HepG2 (cell line): ENCODE data around the gene SLC9A8. TPM values are rescaled to one million over a fixed set of nuclear protein-coding genes. Genes with fewer than 3 reads are reported as not detected.
A peak's percentile ranks its signal among the peaks of the same experiment; 100 is the strongest.

Experiments used
- E2F5 ChIP-seq: sonication (generic); formaldehyde crosslinking; conservative IDR thresholded peaks from 2 replicates; pipeline ENCODE4 v1.4.0; 2020; ENCODE audit warnings: missing genetic modification reagents
- NCOA1 ChIP-seq: sonication (generic); formaldehyde crosslinking; IDR thresholded peaks from 2 replicates; pipeline ENCODE4 v1.9.0; 2021; ENCODE audit warnings: missing genetic modification reagents
- PITX1 ChIP-seq: sonication (generic); formaldehyde crosslinking; IDR thresholded peaks from 2 replicates; pipeline ENCODE4 v1.5.1; 2020; ENCODE audit warnings: mild to moderate bottlenecking, missing genetic modification reagents
- ZNF337 ChIP-seq: sonication (generic); formaldehyde crosslinking; IDR thresholded peaks from 2 replicates; pipeline ENCODE4 v1.5.1; 2020; ENCODE audit warnings: missing genetic modification reagents, low read depth, mild to moderate bottlenecking, borderline replicate concordance
- ZNF33B ChIP-seq: sonication (generic); formaldehyde crosslinking; IDR thresholded peaks from 2 replicates; pipeline ENCODE4 v1.5.1; 2020; ENCODE audit warnings: mild to moderate bottlenecking, missing genetic modification reagents
- ZNF720 ChIP-seq: sonication (generic); formaldehyde crosslinking; IDR thresholded peaks from 2 replicates; pipeline ENCODE4 v1.4.0; 2020; ENCODE audit warnings: missing genetic modification reagents
- ZNF773 ChIP-seq: sonication (generic); formaldehyde crosslinking; IDR thresholded peaks from 2 replicates; pipeline ENCODE4 v1.4.0; 2020; ENCODE audit warnings: missing genetic modification reagents, borderline replicate concordance
- polyA plus RNA-seq, 8 experiments: library from polyadenylated mRNA; depleted of rRNA in 3 of 8; stranded (reverse) in 7 of 8; unstranded in 1 of 8; fragments of >200 nt; fragmentation: Illumina TruSeq in 4 of 8; extraction: Trizol in 4 of 8; gene quantifications; 2 replicates each; pipeline versions ENCODE4 v1.2.1 to v1.2.3, GENCODE V29; 2011 to 2016; ENCODE audit warnings: low read depth in 4 of 8, missing spikeins in 1 of 8, mixed read lengths in 1 of 8; ENCODE audit not compliant: insufficient read depth in 1 of 8
- total RNA-seq, 5 experiments: library from RNA; depleted of rRNA; stranded (reverse); fragments of >200 nt; fragmentation: Illumina TruSeq; extraction: Trizol; gene quantifications; 2 replicates each; pipeline ENCODE4 v1.2.3, GENCODE V29; 2016; ENCODE audit warnings: low read depth in 1 of 5
- TF ChIP-seq, protein P1 (sequence below): sonication (generic); formaldehyde crosslinking; IDR thresholded peaks from 2 replicates; pipeline ENCODE4 v1.8.0; 2022; ENCODE audit warnings: missing genetic modification reagents, mild to moderate bottlenecking, borderline replicate concordance
- TF ChIP-seq, protein P2 (sequence below): sonication (generic); formaldehyde crosslinking; IDR thresholded peaks from 2 replicates; pipeline ENCODE4 v1.4.0; 2020; ENCODE audit warnings: missing genetic modification reagents, mild to moderate bottlenecking, borderline replicate concordance

SLC9A8 gene
- total and polyA plus RNA-seq, 2 of the 13 experiments (the other 11 are each of a cell fraction or from before 2014, with no cell fraction given) = 4.1 to 7.4 TPM

DNA sequence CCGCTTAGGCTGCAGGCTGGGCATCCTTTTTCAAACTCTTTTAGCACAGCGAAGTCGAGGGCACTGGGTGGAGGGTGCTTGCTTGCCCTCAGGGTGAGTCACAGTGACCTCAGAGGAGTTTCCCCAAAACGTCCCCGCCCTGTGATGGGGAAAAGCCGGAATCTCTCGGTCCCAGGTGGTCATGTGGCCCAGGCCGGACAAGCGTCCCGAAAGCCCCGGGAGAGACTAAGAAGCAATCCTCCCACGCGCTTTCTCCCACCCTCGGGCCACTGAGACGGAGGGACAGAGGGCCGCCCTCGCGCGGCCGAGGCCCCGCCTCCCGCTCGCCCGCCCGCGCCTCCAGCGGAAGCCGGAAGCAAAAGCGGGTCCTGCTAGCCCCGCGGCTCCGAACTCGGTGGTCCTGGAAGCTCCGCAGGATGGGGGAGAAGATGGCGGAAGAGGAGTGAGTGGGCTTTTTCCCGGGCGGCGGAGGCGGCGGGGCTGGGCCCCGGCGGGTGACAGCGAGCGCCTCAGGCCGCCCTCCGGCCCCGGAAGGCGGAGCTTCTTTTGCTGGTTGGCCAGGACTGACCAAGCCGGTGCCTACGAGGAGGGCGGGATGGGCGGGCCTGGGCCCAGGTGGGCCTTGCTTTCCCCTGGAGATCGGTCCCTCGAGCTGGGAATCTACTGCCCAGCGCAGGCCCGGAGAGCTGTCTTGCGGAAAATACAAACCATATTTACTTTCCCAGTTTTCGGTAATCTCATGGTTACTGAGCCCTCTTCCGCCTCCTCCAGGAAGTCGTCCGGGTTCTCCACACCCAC, at the start of gene SLC9A8 (continued):
- TF ChIP-seq, protein P1, sequence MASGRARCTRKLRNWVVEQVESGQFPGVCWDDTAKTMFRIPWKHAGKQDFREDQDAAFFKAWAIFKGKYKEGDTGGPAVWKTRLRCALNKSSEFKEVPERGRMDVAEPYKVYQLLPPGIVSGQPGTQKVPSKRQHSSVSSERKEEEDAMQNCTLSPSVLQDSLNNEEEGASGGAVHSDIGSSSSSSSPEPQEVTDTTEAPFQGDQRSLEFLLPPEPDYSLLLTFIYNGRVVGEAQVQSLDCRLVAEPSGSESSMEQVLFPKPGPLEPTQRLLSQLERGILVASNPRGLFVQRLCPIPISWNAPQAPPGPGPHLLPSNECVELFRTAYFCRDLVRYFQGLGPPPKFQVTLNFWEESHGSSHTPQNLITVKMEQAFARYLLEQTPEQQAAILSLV (CRISPR knock-in tag) = peak; percentile 75; the same call in 1 of the 2 replicates
- TF ChIP-seq PITX1 (CRISPR knock-in tag) (0 out of 2 replicates have a peak, but pooled peaks have one; percentile 53), ZNF337 (no peak; the same call in 1 of the 2 replicates), ZNF773 (CRISPR knock-in tag) (no peak), ZNF33B (CRISPR knock-in tag) (peak; percentile 78), ZNF720 (CRISPR knock-in tag) (no peak), E2F5 (CRISPR knock-in tag) (peak; percentile 74; the same call in 1 of the 2 replicates), NCOA1 (CRISPR knock-in tag) (peak; percentile 93)
- TF ChIP-seq, protein P2, sequence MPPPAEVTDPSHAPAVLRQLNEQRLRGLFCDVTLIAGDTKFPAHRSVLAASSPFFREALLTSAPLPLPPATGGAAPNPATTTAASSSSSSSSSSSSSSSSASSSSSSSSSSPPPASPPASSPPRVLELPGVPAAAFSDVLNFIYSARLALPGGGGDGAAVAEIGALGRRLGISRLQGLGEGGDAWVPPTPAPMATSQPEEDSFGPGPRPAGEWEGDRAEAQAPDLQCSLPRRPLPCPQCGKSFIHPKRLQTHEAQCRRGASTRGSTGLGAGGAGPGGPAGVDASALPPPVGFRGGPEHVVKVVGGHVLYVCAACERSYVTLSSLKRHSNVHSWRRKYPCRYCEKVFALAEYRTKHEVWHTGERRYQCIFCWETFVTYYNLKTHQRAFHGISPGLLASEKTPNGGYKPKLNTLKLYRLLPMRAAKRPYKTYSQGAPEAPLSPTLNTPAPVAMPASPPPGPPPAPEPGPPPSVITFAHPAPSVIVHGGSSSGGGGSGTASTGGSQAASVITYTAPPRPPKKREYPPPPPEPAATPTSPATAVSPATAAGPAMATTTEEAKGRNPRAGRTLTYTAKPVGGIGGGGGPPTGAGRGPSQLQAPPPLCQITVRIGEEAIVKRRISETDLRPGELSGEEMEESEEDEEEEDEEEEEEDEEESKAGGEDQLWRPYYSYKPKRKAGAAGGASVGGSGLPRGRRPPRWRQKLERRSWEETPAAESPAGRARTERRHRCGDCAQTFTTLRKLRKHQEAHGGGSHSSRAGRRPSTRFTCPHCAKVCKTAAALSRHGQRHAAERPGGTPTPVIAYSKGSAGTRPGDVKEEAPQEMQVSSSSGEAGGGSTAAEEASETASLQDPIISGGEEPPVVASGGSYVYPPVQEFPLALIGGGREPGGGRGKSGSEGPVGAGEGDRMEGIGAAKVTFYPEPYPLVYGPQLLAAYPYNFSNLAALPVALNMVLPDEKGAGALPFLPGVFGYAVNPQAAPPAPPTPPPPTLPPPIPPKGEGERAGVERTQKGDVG (CRISPR knock-in tag) = no peak
